Fibroblast of lung (primary cell): ENCODE results near the gene HMCN2.

Experiments
- EZH2 ChIP-seq: IDR thresholded peaks from 2 replicates; pipeline ENCODE4 v1.5.1; 2012; ENCODE audit warnings: low read length, control low read depth, mild to moderate bottlenecking; ENCODE audit errors: missing control alignments
- TF ChIP-seq, protein P1 (sequence below), 2 donors: IDR thresholded peaks in 1 of 2; conservative IDR thresholded peaks in 1 of 2; 1 replicate in 1 of 2; 2 replicates in 1 of 2; pipeline ENCODE4 v1.5.1; 2011 to 2012; ENCODE audit warnings: low read length in 2 of 2, control low read depth in 1 of 2, inconsistent platforms in 1 of 2, low read depth in 1 of 2, mild to moderate bottlenecking in 1 of 2

GRCh38 chr9:130459941-130460669 lies 194.5 kb downstream of the HMCN2 start:
- TF ChIP-seq, protein P1, sequence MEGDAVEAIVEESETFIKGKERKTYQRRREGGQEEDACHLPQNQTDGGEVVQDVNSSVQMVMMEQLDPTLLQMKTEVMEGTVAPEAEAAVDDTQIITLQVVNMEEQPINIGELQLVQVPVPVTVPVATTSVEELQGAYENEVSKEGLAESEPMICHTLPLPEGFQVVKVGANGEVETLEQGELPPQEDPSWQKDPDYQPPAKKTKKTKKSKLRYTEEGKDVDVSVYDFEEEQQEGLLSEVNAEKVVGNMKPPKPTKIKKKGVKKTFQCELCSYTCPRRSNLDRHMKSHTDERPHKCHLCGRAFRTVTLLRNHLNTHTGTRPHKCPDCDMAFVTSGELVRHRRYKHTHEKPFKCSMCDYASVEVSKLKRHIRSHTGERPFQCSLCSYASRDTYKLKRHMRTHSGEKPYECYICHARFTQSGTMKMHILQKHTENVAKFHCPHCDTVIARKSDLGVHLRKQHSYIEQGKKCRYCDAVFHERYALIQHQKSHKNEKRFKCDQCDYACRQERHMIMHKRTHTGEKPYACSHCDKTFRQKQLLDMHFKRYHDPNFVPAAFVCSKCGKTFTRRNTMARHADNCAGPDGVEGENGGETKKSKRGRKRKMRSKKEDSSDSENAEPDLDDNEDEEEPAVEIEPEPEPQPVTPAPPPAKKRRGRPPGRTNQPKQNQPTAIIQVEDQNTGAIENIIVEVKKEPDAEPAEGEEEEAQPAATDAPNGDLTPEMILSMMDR (conservative IDR thresholded peaks at IDR 0.05 in 1 of 2, IDR thresholded peaks at IDR 0.05 in 1 of 2; ENCODE audit: low read depth in 1 of 2, low read length in 2 of 2) = no peak
- no peak for TF ChIP-seq EZH2
